HG03469 (cell line): ENCODE results near the gene HSD17B12.
"Not testable (repeated sequence)": the region's sequence is repeated elsewhere in the genome, so short reads cannot be mapped to it uniquely, and the experiment has no call there.

Experiments used
- ATAC-seq: cut with Tn5 transposase; IDR thresholded peaks from one replicate; pipeline ENCODE4 v1.9.1; 2021; ENCODE audit warnings: mild to moderate bottlenecking, moderate library complexity, moderate number of reproducible peaks; ENCODE audit not compliant: unreplicated experiment

Gene HSD17B12

DNA sequence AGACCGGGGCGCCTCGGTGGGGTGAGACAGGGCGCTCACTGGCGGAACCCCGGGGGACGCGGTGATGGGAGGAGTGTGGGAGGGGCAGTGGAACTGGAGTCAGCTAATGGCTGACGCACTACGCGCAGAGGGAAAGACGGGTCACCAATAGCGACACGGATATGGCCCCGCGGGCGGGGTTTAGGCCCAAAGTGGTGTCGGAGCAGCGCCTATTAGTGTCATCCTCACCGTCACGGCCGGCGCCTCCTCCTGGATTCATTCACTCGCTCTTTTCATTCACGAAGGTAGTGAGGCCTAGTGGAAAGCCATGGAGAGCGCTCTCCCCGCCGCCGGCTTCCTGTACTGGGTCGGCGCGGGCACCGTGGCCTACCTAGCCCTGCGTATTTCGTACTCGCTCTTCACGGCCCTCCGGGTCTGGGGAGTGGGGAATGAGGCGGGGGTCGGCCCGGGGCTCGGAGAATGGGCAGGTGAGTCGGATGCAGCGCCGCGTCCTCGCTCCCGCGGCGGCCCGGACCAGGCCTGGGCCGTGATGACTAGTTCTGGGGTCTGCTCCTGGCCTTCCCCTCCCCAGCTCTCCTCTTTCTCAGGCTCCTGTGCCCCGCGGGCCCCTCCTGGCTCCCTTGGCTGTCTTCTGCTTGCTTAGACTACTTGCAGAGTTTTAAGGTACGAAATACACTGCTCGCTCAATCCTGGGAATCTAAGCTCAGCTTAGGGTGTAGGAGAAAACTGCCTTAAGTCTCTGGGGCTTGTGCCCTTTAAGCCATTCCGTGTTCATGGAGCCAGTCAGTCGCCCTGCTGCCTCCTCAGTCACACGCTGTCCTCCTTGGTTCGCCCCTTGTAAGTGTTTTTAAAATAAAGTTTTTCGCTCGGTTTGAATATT, at the start of gene HSD17B12:
Gene HSD17B12, plus strand, starts transcription at position 218 of the 880 bp plus-strand sequence. Its CDS starts 90 bp downstream, at position 308.
- ATAC-seq = peak; percentile 96

DNA sequence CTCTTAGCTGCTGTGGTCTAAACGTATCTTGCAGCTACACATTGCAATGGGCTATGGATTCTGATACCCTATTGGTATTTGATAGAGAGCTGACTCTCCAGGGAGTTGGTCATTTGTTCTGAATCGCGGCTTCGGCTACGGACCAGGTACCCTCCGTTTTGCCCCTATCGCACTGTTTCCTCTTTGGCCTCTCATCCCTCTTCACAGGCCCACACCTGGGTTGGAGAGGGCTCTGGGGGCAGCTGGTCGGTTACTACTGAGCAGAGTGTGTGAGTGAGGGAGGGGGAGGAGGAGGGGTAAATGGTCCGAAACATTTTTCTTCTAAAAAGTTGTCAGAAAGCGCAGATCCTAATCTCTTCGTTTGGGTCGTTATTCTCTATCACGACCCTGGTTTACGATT, 48.8 kb upstream of the HSD17B12 start:
- no peak for ATAC-seq

DNA sequence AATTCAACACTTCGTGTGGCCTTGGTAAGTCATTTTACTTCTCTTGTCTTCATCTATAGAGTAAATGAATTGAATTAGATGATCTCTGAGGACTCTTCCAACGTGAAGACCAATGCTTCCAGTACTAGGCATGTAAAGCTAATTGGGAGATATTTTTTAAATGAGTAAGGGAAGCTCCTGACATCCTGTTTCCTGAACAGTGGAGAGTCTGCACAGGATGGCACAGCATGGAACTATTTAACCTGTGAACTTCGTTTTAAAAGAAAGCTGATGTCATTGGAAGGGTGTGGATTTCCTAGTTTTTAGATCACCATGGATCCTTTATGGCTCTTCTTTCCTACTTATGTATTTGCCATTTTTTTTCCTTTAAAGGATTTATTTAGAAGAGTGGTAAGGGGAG, 48.4 kb upstream of the HSD17B12 start:
- ATAC-seq = no peak

DNA sequence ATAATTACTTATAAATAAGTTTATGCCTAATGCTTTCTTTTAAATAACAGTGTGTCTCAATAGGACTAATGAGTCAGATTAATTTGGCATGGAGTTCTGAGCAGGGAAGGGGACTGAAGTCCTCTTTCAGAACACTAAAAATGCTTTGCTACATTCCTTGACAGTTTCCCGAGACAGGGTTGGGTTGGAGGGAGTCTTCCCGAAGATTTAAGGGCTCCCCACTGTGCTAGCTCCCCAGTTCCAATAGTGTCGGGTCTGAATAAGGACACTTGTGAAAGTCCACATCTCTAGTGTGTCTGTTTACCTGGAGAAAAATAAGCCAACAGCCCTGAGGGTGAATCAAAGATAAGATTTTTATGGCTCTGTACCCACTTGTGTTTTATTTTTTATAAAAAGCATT, 41.8 kb upstream of the HSD17B12 start:
- no peak for ATAC-seq

DNA sequence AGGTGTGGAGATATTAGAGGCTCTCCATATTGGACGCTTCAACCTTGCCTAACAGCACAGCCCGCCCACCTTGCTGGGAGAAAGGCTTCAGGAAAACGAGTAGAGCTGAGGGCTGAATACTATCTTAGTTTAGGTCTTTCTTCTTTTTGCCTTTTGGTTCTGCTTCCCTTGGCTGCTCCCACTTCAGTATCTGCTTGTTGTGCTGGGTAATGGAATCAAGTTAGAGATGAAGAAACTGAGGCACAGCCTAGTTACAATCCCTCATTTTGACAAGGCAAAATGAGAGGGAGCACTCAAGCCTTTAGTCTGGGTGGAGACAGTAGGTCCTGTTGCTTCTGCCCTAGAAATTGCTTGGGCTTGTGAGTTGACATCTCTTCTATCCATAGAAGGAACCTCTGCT, 41.3 kb upstream of the HSD17B12 start:
- ATAC-seq = no peak

DNA sequence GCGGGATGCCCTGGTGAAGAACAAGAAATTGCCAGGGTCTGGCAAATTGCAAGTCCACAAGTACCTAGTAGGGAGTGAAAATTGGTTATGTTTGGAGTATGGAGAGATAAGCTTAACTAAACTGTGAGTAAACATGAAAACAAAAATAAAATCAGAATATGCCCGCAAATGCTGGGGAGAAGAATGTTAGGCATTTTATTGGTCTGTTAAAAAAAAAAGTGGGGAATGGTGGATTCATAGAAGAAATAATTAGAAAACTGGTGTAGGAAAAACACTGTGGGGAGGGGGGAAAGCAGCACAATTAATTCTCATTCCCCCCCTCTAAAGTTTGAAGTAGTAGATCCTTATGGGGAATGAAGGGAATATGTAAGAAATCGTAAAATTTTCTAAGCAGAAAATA, 40.6 kb upstream of the HSD17B12 start:
- ATAC-seq = no peak

DNA sequence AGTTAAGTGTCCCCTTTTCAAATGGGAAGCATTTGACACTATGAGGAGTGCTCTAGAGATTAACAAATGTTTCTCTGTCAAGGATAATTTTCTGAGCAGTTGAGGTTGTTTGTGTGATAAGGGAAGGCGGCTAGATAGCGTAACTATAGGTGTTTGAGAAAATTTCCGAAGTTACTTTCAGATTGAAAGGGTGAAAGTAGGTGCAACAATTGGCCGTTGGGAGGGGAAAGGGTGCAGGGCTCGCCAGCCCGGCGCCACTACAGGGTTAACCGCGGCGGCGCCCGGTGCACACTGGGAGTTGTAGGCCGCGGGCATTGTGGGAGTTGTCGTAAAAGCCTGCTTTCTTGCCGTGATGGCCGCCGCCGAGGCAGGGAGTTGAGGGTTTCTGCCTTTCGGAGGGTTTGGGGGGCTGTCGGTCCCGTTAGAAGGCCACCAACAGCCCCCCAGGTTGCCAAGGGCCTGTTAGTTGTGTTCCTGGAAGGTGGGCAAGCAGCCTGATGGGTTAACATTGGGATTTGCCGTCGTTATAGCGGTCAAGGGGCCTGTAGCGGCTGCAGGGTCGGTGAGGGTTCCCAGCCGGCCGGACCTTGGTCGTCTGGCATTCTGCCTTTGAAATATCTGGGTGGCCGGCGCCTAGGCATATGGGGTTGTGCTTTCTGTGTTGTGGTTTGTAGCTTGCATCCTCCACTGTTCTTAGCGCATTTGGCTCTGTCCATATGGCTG, 36.5 kb upstream of the HSD17B12 start:
- ATAC-seq = peak; percentile 98

- ATAC-seq = no peak
Observed at GRCh38 chr11:43644621-43645299, 35.8 kb upstream of the HSD17B12 start.

- no peak for ATAC-seq
Observed at GRCh38 chr11:43646767-43647166, 33.8 kb upstream of the HSD17B12 start.

- no peak for ATAC-seq
Observed at GRCh38 chr11:43648888-43649287, 31.6 kb upstream of the HSD17B12 start.

DNA sequence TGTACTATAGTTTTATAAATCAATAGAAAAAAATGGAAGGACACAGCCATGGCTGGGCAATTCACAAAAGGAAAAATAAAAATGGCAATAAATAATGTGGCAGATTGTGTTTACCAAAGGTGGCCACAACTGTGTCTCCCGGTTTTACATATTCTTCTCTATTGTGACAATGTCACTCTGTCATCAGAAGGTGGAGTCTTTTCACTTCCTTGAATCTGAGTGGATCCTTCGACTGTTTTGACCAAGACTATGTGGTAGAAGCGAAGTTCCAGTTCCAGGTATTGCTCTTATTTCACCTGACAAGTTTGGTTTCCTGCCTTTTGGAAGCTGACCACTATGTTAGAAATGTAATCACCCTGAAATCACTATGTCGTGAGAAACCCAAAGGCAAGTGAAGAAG, 31.0 kb upstream of the HSD17B12 start:
- no peak for ATAC-seq

- ATAC-seq = no peak
Observed at GRCh38 chr11:43649921-43650320, 30.6 kb upstream of the HSD17B12 start.

GRCh38 chr11:43663018-43663417, 17.5 kb upstream of the HSD17B12 start:
- ATAC-seq = not testable (repeated sequence)

DNA sequence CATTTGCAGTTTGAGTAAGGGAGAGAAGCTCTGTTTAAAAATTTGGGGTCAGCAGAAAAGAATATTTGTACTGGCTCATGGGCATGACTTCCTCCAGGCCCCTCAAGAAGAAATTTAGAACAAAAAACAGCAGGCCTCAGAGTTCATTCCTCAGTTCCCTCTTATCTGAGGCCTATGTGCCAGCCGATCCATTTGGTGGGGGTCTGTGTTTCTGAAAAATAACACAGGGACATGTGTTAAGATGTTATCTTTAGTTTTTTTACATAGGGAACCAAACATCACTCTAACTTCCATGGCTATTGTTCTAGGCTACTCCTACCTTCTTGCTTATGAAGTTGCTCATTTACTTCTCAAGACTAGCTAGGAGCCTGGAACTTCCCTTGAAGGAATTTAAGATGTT, 16.2 kb upstream of the HSD17B12 start:
- no peak for ATAC-seq

DNA sequence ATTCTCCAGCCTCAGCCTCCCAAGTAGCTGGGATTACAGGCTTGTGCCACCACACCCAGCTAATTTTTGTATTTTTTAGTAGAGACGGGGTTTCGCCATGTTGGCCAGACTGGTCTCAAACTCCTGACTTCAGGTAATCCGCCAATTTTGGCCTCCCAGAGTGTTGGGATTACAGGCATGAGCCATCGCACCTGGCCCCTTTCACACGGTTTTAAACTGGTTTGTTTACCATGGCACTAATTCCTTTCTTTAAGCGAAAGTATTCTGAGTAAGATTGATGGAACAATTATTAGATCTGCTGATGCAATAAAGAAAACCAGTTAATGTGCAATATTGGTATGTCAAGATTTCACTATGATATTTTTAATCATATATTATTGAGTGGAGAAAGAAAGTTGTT, 9.3 kb upstream of the HSD17B12 start:
- ATAC-seq = not testable (repeated sequence)

DNA sequence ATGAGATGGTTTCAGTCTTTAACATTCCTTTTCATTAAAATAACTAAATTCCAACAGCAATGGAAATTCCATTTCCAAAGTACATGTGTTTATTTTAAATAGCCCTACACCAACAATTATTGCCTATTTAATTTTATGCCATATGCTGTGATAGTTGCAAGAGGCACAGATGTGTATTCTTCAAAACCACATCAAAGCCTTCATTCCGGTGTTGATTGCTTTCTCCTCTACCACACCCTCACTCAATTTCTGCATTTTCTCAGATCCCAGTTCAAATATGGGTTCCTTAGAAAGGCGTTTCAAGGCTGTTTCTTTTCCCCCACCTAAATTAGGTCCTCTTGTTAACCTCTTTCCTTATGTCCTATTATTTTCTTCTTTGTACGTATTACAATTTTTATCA, 6.0 kb upstream of the HSD17B12 start:
- ATAC-seq = no peak

DNA sequence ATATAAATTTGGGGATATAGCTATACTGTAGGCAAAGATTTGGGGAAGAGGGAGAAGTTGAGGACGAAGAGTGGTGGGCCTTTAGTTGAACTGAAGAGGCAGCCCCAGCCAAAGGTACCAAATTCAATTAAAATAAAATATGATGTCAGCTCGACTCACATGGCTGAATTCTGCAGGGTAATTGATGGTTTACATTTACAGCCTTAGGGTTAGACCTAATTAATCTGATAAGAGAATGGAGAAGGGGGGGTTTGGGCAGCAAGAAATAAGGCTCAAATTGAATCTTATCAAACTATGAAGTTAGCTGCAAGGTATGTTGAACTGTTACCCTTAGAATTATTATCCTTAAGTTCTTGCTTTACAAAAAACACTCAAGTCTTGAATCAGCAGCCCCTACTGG, 3.6 kb upstream of the HSD17B12 start:
- no peak for ATAC-seq

DNA sequence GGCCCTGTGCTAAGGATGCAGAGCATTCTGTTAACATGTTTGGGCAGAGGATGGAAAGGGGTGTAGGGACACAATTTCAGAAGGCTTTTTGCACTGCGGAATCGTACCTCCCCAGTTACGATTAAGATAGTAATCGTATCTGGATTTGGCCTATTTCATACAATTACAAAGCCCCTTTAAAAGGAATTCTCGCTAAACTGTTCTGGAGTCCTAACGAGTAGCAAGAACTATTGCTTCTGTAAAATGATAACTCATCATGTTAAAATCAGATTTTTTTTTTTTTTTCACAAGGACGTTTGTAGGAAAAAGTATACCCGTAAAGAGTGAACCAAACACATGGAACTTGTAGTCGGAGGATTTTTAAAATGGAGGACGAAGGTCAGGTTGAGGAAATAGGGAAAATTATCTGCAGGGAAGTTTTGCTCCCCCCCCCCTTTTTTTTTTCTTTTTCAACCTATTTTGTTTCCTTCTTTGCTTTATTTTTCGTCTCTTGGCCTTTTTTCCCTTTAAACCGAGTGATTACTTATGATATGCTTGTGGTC, 934 bp downstream of the HSD17B12 start:
- ATAC-seq = no peak

- ATAC-seq = not testable (repeated sequence)
Observed at GRCh38 chr11:43682081-43682480, 1.5 kb downstream of the HSD17B12 start.

- no peak for ATAC-seq
Observed at GRCh38 chr11:43685440-43685839, 4.9 kb downstream of the HSD17B12 start.

DNA sequence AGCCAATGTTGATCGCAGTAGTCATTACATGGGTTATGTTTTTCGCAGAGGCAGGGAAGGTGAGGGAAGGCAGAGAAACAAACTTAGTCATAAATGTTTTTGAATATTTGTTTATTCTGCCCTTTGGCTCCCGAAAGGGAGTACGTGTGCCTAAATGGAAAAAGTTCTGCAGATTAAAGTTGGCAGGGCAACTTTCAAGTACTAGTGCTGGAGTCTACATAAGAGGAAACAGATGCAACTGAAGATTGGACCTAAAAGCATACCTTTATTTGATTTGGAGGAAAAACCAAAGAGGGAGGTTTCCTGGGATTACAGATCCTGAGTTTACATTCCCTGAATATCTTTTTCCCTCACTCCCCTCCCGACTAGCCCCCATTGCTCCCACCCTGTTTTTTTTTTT, 5.7 kb downstream of the HSD17B12 start:
- no peak for ATAC-seq
